ENCODE results near the gene SH3GLB2.
"Not testable (repeated sequence)": the region's sequence is repeated elsewhere in the genome, so short reads cannot be mapped to it uniquely, and the experiment has no call there.

Gene SH3GLB2

DNA sequence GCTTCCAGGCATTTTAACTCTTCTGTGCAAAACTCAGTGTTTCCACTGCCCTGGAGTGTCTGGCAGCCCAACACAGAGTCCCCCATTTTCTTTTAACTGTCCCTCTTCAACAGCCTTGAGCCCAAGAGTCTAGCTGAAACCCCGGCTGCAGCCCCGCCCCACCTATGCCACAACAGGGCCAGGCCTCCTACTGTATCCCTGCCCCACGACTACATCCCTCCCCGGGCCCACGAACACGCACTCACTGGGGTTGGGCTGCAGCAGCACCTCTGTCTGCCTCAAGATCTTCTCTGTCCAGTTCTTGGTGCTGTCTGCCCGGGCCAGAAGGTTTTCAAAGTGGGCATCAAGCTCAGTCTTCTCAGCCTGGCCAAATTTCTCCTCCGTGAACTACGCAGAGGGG, 6.1 kb downstream of the SH3GLB2 start:
- no peak for DNase-seq (ENCODE audit: low read depth in 2 of 2)

DNA sequence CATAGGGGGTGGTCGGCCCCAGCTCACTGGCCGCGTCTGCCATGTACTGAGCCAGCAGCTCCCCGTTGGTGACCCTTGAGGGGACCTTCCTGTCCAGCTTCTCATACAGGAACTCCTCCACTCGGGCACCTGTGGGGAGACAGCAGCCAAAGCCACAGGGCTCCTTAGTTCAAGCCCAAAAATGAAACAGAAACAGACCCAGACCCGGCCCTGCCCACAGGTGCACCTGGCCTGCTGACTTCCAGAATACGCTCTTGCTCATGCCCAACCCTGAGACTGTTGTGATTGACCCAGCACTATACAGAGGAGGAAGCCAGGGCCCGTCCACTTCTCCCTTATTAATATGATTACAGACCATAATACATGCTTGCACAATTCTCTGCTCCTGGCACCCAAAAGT, 7.0 kb downstream of the SH3GLB2 start:
- no peak for DNase-seq (ENCODE audit: low read depth in 2 of 2)

DNA sequence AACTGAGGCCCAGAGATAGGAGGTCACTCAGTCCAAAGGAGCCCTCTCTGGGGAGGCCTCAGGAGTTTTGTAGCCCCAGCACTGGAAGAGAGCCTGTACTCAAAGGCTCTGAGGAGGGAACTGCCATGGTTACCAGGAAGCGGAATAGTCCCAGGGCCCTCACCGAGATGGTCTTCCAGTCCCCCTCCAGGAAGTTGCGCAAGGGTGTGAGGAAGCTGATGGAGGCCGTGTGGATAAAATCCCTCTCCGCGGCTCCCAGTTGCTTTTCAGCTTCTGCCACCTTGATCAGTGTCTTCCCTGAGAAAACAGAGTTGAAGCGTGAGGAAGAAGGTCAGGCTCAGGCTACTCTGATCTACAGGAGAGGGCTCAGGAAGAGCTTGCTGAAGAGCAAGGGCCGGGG, 13.5 kb downstream of the SH3GLB2 start:
- DNase-seq (ENCODE audit: low read depth in 2 of 2) = no peak

DNA sequence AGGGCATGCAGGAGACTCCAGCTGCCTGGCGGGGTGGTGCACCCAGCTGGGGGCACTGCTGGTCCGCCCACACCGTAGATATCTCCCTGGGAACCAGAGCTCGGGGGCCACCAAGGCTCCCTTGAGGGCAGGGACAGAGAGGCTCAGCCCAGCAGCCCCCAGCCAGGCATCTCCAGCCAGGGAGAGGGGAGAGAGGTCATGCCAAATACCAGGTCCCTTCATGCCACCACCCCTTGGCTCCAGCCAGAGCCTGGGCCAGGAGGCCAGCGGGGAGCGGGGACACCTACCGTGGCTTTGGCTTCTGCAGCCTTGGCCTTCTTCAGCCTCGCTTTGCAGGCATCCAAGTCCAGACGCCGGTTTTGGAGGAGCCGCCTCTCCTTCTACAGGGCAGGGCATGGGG, 14.0 kb downstream of the SH3GLB2 start:
- no peak for DNase-seq (ENCODE audit: low read depth in 2 of 2)

DNA sequence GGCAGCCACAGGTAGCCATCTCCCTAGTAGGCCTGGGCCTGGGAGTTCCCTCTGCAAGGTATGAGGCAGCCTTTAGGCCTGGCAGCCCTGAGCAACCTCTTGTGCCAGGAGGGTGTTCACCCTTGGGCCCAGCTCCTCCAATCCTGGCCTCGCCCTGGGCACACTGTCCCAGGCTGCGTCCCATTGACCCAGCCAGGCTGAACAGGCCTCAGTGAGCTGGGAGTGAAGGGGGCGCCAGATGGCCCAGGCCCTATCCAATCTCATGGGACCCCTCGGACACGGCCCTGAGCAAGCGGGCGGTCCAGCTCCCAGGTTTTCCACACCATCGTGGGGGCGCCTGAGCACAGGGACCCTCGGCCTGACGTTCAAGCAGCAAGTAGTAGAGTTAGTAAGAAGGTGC, 14.5 kb downstream of the SH3GLB2 start:
- DNase-seq (ENCODE audit: low read depth in 2 of 2) = no peak

DNA sequence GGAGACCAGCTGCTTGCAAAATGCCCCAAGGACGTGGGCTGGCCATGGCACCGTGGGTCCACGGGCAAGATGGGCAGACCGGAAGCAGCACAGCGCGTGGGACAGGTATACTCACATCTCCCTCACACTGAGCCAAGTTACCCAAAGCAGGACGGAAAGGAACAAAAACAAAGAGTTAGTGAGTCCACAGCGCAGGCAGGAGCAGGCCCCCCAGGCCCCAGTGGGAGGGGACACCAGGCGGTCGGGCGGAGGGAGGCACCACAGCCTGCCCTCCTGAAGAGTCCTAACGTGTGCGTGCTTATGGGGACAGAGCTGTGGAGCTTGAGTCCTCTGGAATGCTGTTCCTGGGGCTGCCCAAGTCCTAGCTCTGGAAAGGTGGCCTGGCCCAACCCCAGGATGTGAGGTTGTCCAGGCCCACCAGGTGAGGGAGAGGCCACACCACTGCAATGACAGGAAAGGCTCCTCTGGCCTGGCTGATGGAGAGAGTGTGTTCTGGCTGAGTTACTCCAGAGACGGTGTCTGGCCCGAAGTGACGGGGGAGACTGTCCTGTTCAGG, 15.2 kb downstream of the SH3GLB2 start:
- DNase-seq (ENCODE audit: low read depth in 2 of 2) = no peak

DNA sequence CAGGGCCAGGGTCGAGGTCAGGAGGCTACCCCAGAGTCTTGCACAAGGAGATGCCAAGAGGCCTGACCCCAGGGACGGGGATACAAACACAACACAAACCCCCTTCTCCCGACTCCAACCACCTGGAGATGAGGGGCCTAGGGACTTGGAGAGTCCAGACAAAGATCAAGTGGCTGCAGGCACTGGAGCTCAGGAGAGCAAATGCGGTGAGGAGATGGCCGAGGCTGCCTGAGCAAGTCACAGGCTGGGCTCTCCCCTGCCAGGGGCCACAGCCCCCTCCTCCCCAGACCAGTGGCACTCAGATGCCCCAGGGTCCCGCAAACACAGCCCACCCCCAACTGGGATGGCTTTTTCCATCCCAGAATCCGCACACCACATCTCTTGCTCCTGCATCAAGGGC, 15.8 kb downstream of the SH3GLB2 start:
- DNase-seq (ENCODE audit: low read depth in 2 of 2) = no peak

DNA sequence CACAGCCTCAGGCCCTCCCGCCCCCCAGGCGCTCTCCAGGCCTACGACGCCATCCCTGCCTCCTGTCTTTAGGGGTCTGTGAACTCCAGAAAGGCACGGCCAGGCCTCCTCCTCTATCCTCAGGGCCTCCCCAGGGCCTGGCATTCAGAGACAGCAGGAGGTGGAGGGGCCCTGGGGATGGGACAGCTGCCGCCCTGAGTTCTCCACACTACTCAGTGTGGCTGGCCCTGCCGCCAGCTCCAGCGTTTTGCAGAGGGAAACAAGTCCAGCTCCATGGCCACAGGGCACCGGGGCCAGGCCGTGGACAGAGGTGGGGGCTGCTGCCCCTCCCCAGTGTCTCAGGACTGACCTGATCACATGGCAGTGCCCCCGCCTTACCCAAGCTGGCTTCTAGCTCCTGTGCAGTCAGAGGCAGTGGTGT, 16.4 kb downstream of the SH3GLB2 start:
- no peak for DNase-seq (ENCODE audit: low read depth in 2 of 2)

DNA sequence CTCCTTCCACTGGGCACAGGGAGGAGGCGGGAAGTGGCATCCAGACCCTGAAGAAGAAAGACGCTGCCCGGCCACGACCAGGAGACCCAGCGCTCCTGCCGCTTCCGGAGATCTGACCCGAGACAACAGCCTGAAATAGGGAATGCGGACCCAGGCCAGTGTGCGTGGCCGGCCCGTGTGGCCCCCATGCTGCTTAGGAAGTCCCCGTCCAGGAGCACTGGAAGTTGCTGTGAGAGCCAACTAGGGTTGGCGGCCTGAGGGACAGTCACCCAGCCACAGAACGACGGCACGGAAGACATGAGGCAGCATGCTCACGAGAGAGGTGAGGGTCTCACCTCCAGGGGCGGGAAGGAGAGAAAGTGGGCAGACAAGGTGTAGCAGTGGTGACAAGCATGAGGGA, 17.0 kb downstream of the SH3GLB2 start:
- DNase-seq (ENCODE audit: low read depth in 2 of 2) = no peak

DNA sequence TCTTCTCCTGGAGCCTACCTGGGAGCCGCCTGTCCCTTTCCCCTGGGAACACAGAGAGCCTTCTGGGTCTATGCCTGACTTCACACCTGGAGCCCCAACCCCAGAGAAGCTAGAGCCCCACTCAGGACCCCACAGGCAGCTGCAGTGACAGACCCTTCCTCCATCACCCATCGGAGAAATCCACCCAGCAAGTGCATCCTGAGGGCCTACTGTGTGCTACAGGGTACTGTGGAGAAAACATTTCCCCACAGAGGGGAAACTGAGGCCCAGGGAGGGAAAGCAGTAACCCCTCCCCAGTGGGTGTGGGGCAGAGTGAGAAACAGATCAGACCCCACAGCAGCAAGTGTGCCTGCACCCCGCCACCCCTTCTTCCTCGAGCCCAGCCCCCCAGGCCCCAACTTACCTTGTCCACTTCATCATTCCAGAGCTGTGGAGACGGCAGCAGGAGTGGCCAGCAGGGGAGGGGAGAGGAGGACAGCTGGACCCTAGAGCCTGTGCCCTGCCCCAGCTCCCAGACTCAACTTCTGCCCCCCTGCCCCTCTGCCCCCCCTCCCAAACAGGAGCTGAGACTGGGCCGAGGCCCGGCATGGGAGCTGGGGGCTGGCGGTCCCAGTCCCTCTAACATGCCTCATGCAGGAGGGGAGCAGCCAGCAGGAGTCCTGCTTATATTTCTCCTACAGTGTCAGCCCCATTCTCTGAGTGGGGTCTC, 17.7 kb downstream of the SH3GLB2 start:
- no peak for DNase-seq (ENCODE audit: low read depth in 2 of 2)

DNA sequence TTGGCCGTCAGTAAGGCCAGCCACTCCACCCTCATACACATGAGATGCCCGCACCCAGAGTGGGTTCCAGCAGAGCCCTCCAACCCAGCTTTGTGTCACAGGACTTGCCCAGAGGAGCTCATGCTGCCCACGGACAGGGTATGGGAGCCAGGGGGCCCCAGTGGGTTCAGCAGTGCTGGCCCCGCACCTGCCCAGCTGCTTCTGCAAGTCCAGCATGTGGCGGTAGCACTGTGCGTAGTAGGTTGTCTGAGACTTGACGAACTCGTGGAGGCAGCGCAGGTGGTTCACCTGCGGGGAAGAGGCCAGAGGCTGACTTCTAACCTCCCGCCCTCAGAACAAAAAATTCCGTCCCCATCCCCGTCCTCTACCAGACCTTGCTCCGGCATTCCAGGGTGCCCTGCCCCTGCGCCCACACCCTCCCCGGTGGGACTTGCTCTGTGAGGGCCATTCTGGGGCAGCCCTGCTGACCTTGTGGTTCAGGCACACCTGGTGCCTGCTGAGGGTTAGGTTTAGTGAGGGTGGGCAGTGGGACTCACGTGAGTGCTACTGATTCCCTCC, 18.5 kb downstream of the SH3GLB2 start:
- no peak for DNase-seq (ENCODE audit: low read depth in 2 of 2)

DNA sequence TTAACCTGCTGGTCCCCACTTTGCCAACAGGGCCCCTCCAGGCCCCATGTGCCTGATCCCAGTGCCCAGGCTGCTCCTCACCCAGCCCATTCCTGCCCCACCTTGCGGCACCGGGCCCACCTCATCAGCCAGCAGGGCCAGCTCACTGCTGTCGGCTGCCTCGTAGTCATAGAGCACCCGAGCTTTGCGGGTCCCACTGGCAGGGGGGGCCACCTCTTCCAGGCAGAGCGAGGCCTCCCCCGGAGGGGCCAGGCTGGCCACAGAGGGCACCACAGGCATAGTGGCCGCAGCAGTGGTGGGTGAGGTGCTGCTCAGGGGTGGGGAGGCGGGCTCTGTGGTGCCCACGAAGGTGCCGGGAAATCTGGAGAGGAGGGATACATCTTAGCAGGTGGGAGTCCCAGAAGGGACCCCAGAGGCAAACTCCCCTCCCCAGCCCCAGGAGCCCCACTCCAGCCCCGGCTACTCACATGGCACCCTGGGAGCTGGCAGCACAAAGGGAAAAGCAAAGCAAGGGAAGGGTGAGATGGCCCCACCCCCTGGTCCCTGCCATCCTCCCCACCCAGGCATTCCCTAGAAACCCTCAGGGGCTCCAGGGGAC, 19.0 kb downstream of the SH3GLB2 start:
- no peak for DNase-seq (ENCODE audit: low read depth in 2 of 2)

DNA sequence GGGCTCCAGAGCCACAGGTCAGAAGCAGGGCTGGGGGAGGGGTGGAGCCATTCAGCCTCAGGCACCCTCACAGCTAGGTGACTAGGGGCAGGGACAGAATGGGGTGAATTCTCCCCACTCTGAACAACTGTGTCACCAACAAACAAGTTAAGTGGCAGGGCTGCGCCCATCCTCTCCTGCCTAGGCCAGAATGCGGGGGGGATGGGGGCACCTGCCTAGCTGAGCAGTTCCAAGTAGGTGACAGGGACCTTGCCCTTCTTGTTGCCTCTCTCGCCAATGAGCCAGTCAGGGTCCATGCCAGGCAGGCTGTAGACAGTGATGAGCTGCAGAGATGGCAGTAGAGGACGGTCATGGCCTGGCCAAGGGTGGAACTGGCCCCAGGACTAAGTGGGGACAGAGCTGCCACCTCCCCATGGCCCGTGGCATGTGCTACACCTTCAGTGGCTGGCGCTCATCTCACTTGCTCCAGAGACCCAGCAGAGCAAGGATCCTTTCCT, 19.6 kb downstream of the SH3GLB2 start:
- DNase-seq (ENCODE audit: low read depth in 2 of 2) = no peak

DNA sequence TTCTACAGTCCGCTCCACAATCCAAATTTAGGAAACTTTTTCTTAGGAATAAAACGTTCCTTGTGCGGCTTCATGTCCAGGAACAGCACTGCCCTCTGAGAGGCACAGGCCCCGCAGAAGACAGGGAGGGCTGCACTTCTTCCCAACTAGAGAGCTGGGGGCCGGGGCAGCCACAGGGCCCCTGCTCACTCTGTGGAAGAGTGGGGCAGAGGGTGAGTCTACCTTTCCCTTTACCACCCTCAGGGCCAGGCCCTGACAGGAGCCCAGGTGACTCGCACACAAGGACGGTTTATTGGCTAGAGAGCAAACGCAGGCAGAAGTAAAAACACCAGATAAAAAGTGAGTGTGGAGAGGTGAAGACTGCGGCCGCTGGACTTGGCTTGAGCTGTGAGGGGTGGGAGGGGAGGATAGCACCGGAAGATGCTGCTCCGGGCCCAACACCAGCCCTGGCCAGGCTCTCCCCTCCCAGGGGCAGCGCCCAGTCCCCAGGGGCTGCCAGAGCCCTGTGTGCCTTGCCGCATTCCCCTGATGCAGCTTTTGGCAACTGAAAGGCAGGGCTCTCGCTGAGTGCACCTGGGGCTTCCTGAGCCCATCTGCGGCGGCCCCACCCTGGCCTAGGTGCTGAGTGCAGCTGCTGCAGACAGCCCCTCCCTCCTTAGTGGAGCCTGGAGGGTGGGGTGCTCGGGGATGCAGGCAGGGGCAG, 20.2 kb downstream of the SH3GLB2 start:
- no peak for DNase-seq (ENCODE audit: low read depth in 2 of 2)

DNA sequence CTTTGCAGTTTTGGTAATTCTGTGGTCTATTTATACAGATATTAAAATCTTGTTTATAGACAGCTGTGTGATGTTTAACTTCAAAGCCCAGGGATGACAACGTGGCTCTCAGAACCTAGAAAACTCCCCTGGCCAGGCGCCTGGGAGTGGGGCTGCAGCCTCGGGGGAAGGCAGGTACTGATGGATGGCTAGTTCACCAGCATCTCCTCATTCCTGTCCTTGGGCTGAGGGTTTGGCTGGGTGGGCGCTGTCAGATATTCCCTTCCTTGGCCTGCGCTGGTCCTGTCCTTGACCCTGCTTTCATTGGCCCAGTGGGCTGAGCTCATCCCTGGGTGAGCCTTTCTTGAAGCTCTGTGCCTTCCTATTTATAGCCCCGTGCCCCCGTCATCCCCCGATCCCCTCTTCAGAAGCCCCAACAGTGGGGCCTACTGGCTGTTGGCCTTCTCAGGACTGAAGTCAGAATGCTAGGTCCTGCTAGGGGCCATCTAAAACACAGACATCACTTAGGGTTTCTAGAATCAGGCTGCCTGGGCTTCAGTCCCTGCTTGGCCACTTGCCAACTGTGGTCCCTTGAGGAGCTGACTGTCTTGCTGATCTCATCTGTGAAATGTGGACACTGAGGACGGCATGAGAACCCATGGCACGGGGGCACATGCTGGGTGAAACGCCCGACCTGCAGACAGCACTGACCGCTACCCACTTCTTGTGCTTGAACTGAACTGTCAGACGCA, 20.9 kb downstream of the SH3GLB2 start:
- no peak for DNase-seq (ENCODE audit: low read depth in 2 of 2)

DNA sequence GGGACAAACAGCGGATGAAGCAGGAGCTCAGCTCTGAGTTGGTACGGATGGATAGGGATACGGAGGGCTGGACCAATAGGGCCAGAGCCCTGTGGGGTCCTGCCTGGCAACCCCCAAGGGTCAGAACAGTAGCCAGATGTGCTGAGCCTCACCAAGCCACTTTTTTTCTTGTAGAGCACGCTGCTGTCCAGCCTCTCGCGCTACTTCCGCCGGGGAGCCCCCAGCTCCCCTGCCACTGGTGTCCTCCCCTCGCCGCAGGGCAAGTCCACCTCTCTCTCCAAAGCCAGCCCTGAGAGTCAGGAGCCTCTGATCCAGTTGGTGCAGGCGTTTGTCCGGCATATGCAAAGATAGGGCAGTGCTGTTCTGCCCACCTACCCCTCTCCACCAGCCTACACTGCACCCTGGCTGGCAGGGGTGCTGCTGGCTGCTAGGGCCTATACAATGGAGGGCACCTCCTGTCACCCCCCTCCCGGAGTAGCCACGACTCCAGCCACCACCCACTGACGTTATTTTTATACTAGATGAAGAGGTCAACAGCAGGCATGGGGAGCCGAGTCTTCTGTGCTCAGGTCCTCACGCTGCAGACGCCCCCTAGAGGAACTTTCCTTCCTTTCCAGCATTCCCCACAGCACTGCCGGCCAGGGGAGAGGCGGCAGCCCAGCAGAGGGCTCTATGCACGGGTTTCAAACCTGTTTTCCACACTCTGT, 21.6 kb downstream of the SH3GLB2 start:
- DNase-seq (ENCODE audit: low read depth in 2 of 2) = peak; percentile 19 to 25

DNA sequence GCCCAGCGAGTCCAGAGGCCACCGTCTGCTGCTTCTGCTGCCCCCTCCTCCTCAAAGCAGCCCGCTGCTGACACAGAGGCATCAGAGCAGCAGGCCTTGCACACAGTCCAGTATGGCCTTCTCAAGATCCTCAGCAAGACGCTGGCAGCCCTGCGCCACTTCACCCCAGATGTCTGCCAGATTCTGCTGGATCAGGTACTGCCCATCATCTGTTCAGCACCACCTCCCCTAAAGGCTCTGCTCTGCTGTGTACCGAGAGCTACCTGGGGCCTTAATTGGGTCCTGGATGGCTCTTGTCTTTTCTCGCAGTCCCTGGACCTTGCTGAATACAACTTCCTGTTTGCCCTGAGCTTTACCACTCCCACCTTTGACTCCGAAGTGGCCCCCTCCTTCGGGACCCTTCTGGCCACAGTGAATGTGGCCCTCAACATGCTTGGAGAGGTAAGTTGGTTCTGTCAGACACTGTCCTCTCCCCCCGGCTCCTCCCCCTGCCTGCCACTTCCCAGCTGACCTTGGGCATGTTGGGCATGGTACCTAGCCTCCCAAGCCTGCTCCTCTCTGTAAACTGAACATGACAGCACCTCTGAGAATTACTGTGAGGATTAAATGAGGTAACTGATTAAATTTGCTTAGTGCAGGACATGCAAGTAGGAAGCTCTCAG, 22.7 kb downstream of the SH3GLB2 start:
- DNase-seq (ENCODE audit: low read depth in 2 of 2) = no peak

DNA sequence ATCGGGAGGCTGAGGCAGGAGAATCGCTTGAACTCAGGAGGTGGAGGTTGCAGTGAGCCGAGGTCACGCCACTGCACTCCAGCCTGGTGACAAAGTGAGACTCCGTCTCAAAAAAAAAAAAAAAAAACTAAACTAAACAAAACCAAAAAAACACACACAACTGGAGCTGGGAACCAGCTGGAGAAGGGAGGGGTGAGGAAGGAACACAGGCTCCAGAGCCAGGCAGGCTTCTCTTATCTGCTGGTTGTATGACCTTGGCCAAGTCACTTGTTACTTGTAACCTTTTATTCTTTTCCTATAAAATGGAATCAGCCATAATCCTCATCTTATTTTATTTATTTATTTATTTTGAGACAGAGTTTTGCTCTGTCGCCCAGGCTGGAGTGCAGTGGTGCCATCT, 24.0 kb downstream of the SH3GLB2 start:
- DNase-seq (ENCODE audit: low read depth in 2 of 2) = not testable (repeated sequence)

DNA sequence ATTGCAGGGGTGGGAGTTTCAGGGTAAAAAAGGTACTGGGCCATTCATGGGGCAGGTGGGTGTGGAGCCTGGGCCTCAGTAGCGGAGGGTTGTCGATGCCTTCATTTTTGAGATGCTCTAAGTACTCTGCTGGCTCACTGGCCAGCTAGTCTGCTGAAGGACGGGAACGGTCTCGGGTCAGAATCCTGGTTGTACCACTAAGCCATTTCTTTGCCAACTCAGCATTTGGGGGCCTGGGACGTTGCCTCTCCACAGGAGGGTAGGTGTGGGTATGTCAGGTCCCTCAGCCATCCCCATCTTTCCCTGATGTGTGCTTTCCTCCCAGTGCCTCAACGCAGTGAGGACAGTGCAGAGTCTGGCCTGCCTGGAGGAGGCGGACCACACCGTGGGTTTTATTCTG, 25.1 kb downstream of the SH3GLB2 start:
- DNase-seq (ENCODE audit: low read depth in 2 of 2) = no peak

DNA sequence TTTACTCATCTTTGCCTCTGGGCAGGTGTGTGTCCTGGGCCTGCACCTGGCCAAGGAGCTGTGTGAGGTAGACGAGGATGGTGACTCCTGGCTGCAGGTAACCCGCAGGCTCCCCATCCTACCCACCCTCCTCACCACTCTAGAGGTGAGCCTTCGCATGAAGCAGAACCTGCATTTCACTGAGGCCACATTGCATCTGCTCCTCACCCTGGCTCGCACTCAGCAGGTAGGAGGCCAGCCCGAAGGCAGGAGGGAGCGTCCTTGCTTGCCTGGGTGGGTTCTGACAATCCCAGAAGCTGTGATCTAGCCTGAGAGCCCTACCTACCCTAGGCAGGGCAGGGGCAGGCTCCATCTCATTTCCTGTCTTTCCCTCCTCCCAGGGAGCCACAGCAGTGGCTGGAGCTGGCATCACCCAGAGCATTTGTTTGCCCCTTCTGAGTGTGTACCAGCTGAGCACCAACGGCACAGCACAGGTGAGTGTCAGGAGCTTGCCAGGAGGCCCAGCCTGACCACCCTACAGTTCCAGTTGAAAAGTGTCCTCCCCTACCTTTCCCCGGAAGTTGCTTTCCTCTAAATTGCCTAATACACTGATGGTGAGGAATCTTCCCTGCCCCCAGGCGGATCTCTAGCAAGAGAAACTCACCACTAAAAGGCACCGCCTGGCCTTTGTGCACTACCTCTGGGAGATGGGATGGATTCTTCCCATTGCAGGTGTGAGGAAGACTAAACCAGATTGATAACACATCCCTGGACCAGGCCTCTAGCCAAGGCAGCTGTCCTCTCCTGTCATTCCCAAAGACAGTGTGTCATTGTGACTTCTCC, 26.4 kb downstream of the SH3GLB2 start:
- DNase-seq (ENCODE audit: low read depth in 2 of 2) = no peak

All from stimulated activated CD8-positive, alpha-beta memory T cell treated with anti-CD3 and anti-CD28 coated beads, Interleukin-2, amount 100 ng/mL, for 48 hours (primary cell).